BJ (cell line): ENCODE measurements around the gene C20orf144. TPM values are rescaled to one million over a fixed set of nuclear protein-coding genes. Genes with fewer than 3 reads are reported as not detected.

Experiments used
- CTCF ChIA-PET: fragments of 350-600 bp; formaldehyde crosslinking; extraction: SDS; loops from one replicate; lab custom pipeline; 2021; ENCODE audit warnings: antibody characterized with exemption, inconsistent platforms; lab: Yijun Ruan, JAX
- POLR2A ChIA-PET: fragments of 300-600 bp; sonication (Branson Sonifier 250); formaldehyde crosslinking; extraction: SDS; loops from one replicate; lab custom pipeline; 2021; ENCODE audit warnings: antibody characterized with exemption; lab: Charles Lee
- DNase-seq: peaks from one replicate; pipeline ENCODE4 v3.0.0-alpha.2; 2011; ENCODE audit warnings: low read depth
- H3K27me3 ChIP-seq: 2 replicates; pipeline ENCODE4 v1.6.0; 2011; ENCODE audit warnings: low read length; ENCODE audit not compliant: control insufficient read depth, insufficient read depth
- H3K36me3 ChIP-seq: 2 replicates; pipeline ENCODE4 v1.5.1; 2011; ENCODE audit warnings: low read length; ENCODE audit not compliant: control insufficient read depth, insufficient read depth
- H3K4me3 ChIP-seq: 2 replicates; pipeline ENCODE4 v1.5.1; 2011; ENCODE audit warnings: low read depth, mild to moderate bottlenecking, control low read depth, low read length
- polyA plus RNA-seq: library from polyadenylated mRNA; depleted of rRNA; stranded (reverse); fragments of >200 nt; gene quantifications from 2 replicates; pipeline ENCODE4 v1.2.3, GENCODE V29; 2011
- TF ChIP-seq, protein P1 (sequence below): IDR thresholded peaks from 2 replicates; pipeline ENCODE4 v1.5.1; 2011; ENCODE audit warnings: low read depth, mild to moderate bottlenecking, control low read depth, inconsistent platforms, low read length, moderate library complexity; ENCODE audit not compliant: insufficient read depth

The C20orf144 gene
- polyA plus RNA-seq, 1 experiment = 0.22 TPM

GRCh38 chr20:33673410-33674293, 11.5 kb downstream of the C20orf144 start:
- Histone ChIP-seq H3K27me3 (no peaks in the 10 kb centered on the region), H3K4me3 (peak overlapping the region; percentile 69), H3K36me3 (peaks cover 6% of the 10 kb centered on the region)
- POLR2A ChIA-PET = no interaction called here
- no peak for DNase-seq
- TF ChIP-seq, protein P1, sequence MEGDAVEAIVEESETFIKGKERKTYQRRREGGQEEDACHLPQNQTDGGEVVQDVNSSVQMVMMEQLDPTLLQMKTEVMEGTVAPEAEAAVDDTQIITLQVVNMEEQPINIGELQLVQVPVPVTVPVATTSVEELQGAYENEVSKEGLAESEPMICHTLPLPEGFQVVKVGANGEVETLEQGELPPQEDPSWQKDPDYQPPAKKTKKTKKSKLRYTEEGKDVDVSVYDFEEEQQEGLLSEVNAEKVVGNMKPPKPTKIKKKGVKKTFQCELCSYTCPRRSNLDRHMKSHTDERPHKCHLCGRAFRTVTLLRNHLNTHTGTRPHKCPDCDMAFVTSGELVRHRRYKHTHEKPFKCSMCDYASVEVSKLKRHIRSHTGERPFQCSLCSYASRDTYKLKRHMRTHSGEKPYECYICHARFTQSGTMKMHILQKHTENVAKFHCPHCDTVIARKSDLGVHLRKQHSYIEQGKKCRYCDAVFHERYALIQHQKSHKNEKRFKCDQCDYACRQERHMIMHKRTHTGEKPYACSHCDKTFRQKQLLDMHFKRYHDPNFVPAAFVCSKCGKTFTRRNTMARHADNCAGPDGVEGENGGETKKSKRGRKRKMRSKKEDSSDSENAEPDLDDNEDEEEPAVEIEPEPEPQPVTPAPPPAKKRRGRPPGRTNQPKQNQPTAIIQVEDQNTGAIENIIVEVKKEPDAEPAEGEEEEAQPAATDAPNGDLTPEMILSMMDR = no peak
- CTCF ChIA-PET = no interaction called here

GRCh38 chr20:33674294-33675135, 12.4 kb downstream of the C20orf144 start, which contains the start of gene NECAB3:
TSS of gene NECAB3 (minus strand) at chr20:33674428. CDS start at chr20:33674352, 76 bp downstream.
- no peak for DNase-seq
- ChIA-PET CTCF (interaction anchor here (0.6 to 2.2 kb wide), 4 partner anchors 8 to 150 kb away, joined by 3 to 9 read pairs (median 4); partner anchors contain the start of gene ACTL10), POLR2A (interaction anchor here (0.6 kb wide), 1 partner anchor 11 kb away, joined by 4 read pairs; no protein-coding TSS in a partner anchor)
- Histone ChIP-seq H3K36me3 (peaks cover 2% of the 10 kb centered on the region; the same call in 1 of the 2 replicates), H3K4me3 (peak within 1 kb of the TSS; percentile 69), H3K27me3 (no peaks in the 10 kb centered on the region)
- TF ChIP-seq, protein P1 = no peak

DNA sequence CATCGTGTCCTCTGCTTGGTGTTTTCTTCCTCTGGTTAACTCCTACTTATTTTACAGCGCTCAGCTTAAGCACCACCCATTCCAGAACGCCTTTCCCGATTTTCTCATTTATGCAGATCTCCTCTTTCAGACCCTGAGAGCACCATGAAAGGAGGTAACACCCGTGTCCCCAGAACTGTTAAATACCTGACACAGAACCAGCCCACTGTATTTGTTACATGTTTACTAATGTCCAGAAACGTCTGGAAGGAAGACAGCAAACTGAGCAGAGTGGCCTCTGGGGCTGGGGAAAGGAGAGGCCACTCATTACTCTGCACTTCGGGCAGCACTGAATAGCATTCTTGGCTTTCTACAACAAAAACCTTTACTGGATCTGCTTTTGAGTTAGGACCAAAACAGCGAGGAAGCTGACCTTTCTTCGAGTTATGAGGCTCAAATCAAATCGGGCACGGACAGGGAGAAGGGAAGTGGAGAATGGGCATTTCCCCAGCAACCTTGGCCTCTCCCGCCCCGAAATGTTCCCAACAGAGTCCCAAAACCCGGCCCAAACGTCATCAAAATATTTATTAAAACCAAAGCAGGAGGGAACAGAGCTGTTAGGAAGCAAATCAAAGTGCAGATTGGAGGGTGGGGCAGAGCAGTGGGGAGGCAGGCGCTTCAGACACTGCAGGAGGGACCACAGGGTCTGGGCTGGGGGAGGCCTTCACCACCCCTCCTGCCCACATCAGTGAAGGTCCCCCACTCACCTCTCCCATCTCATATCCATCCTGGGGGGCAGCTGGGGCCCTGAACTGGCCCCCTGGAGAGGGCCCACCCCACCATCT, 13.2 kb downstream of the C20orf144 start:
- H3K27me3 ChIP-seq = no peaks in the 10 kb centered on the region
- peaks cover 1% of the 10 kb centered on the region; the same call in 1 of the 2 replicates for H3K36me3 ChIP-seq
- CTCF ChIA-PET = interaction anchor here (0.6 to 2.2 kb wide), 4 partner anchors 9 to 151 kb away, joined by 3 to 9 read pairs (median 4); partner anchors contain the start of gene ACTL10
- TF ChIP-seq, protein P1 = no peak
- POLR2A ChIA-PET = interaction anchor here (0.6 kb wide), 1 partner anchor 10 kb away, joined by 4 read pairs; no protein-coding TSS in a partner anchor
- DNase-seq = no peak
- peak overlapping the region; percentile 69 for H3K4me3 ChIP-seq

DNA sequence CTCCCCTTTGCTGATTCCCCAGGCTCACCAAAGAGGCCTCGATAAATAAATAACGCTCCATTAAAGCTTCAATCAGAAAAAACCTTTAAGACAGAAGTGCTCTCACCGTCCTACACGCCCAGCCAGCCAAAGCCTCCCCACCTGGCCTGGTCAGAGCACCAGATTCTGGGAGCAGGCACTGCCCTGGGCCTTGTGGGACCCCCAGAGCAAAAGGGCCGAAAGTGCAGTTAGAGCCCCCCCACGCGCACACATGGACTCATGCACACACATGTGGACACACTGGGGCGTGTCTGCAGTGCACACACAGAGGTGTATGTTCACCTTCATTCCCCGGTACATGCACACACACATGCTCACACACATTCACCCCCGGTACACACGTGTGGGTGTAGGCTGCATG, 14.0 kb downstream of the C20orf144 start:
- DNase-seq = no peak
- no peak overlapping the region for H3K4me3 ChIP-seq
- no peaks in the 10 kb centered on the region for H3K27me3 ChIP-seq
- TF ChIP-seq, protein P1 = no peak
- POLR2A ChIA-PET = no interaction called here
- CTCF ChIA-PET = interaction anchor here (1.7 to 2.2 kb wide), 2 partner anchors 9 kb away, joined by 4 to 9 read pairs; partner anchors contain the start of gene ACTL10
- H3K36me3 ChIP-seq = no peaks in the 10 kb centered on the region; the same call in 1 of the 2 replicates
